ENCODE measurements around the gene KCNJ14.
A peak's percentile ranks its signal among the peaks of the same experiment; 100 is the strongest.

KCNJ14 gene

GRCh38 chr19:48455171-48455907, at the start of gene KCNJ14:
KCNJ14 (plus strand) TSS chr19:48455574; CDS start chr19:48461725, 6,151 bp downstream.
- H3K4me1 ChIP-seq (ENCODE audit: insufficient read depth, low read length), result no peaks in the 10 kb centered on the region
- no peaks in the 10 kb centered on the region for H3K9me3 ChIP-seq (ENCODE audit: control insufficient read depth, insufficient read depth, low read length)
- peaks cover 14% of the 10 kb centered on the region for H3K36me3 ChIP-seq (ENCODE audit: insufficient read depth, low read length)
- no peak within 1 kb of the TSS for H3K9ac ChIP-seq (ENCODE audit: low read depth, low read length)

GRCh38 chr19:48405850-48406249, 49.5 kb upstream of the KCNJ14 start:
- Histone ChIP-seq H3K9ac (ENCODE audit: low read depth, low read length) (no peak overlapping the region), H3K9me3 (ENCODE audit: control insufficient read depth, insufficient read depth, low read length) (no peaks in the 10 kb centered on the region), H3K36me3 (ENCODE audit: insufficient read depth, low read length) (no peaks in the 10 kb centered on the region), H3K4me1 (ENCODE audit: insufficient read depth, low read length) (peaks cover 14% of the 10 kb centered on the region)

- Histone ChIP-seq H3K9me3 (ENCODE audit: control insufficient read depth, insufficient read depth, low read length) (no peaks in the 10 kb centered on the region), H3K9ac (ENCODE audit: low read depth, low read length) (peak overlapping the region; percentile 63; the same call in 1 of the 2 replicates), H3K36me3 (ENCODE audit: insufficient read depth, low read length) (peaks cover 7% of the 10 kb centered on the region), H3K4me1 (ENCODE audit: insufficient read depth, low read length) (peaks cover 4% of the 10 kb centered on the region; the same call in 1 of the 2 replicates)
Measured at GRCh38 chr19:48413879-48414587, 41.3 kb upstream of the KCNJ14 start.

GRCh38 chr19:48415395-48415794, 40.0 kb upstream of the KCNJ14 start:
- Histone ChIP-seq H3K4me1 (ENCODE audit: insufficient read depth, low read length) (peaks cover 4% of the 10 kb centered on the region; the same call in 1 of the 2 replicates), H3K9me3 (ENCODE audit: control insufficient read depth, insufficient read depth, low read length) (no peaks in the 10 kb centered on the region), H3K36me3 (ENCODE audit: insufficient read depth, low read length) (peaks cover 7% of the 10 kb centered on the region), H3K9ac (ENCODE audit: low read depth, low read length) (peak overlapping the region; percentile 63; the same call in 1 of the 2 replicates)

GRCh38 chr19:48415806-48416221, 39.6 kb upstream of the KCNJ14 start:
- Histone ChIP-seq H3K9ac (ENCODE audit: low read depth, low read length) (no peak overlapping the region), H3K4me1 (ENCODE audit: insufficient read depth, low read length) (peaks cover 4% of the 10 kb centered on the region; the same call in 1 of the 2 replicates), H3K36me3 (ENCODE audit: insufficient read depth, low read length) (peaks cover 9% of the 10 kb centered on the region)

GRCh38 chr19:48417421-48417820, 38.0 kb upstream of the KCNJ14 start:
- Histone ChIP-seq H3K4me1 (ENCODE audit: insufficient read depth, low read length) (peaks cover 4% of the 10 kb centered on the region; the same call in 1 of the 2 replicates), H3K9me3 (ENCODE audit: control insufficient read depth, insufficient read depth, low read length) (no peaks in the 10 kb centered on the region), H3K36me3 (ENCODE audit: insufficient read depth, low read length) (peaks cover 10% of the 10 kb centered on the region), H3K9ac (ENCODE audit: low read depth, low read length) (no peak overlapping the region)

More at GRCh38 chr19:48415806-48416221, 39.6 kb upstream of the KCNJ14 start:
- H3K9me3 ChIP-seq (ENCODE audit: control insufficient read depth, insufficient read depth, low read length), result no peaks in the 10 kb centered on the region

- Histone ChIP-seq H3K4me1 (ENCODE audit: insufficient read depth, low read length) (peaks cover 4% of the 10 kb centered on the region; the same call in 1 of the 2 replicates), H3K9ac (ENCODE audit: low read depth, low read length) (no peak overlapping the region), H3K36me3 (ENCODE audit: insufficient read depth, low read length) (peaks cover 10% of the 10 kb centered on the region), H3K9me3 (ENCODE audit: control insufficient read depth, insufficient read depth, low read length) (no peaks in the 10 kb centered on the region)
Measured at GRCh38 chr19:48418317-48419064, 36.9 kb upstream of the KCNJ14 start.

GRCh38 chr19:48419158-48419920, 36.0 kb upstream of the KCNJ14 start:
- Histone ChIP-seq H3K9ac (ENCODE audit: low read depth, low read length) (no peak overlapping the region), H3K36me3 (ENCODE audit: insufficient read depth, low read length) (peaks cover 10% of the 10 kb centered on the region), H3K9me3 (ENCODE audit: control insufficient read depth, insufficient read depth, low read length) (no peaks in the 10 kb centered on the region), H3K4me1 (ENCODE audit: insufficient read depth, low read length) (peaks cover 4% of the 10 kb centered on the region; the same call in 1 of the 2 replicates)

GRCh38 chr19:48421548-48421947, 33.8 kb upstream of the KCNJ14 start:
- Histone ChIP-seq H3K9ac (ENCODE audit: low read depth, low read length) (no peak overlapping the region), H3K9me3 (ENCODE audit: control insufficient read depth, insufficient read depth, low read length) (no peaks in the 10 kb centered on the region), H3K4me1 (ENCODE audit: insufficient read depth, low read length) (peaks cover 17% of the 10 kb centered on the region), H3K36me3 (ENCODE audit: insufficient read depth, low read length) (peaks cover 9% of the 10 kb centered on the region)

- Histone ChIP-seq H3K9ac (ENCODE audit: low read depth, low read length) (peak overlapping the region; percentile 25), H3K9me3 (ENCODE audit: control insufficient read depth, insufficient read depth, low read length) (no peaks in the 10 kb centered on the region), H3K36me3 (ENCODE audit: insufficient read depth, low read length) (peaks cover 9% of the 10 kb centered on the region), H3K4me1 (ENCODE audit: insufficient read depth, low read length) (peaks cover 13% of the 10 kb centered on the region)
Measured at GRCh38 chr19:48424694-48425219, 30.6 kb upstream of the KCNJ14 start.

- Histone ChIP-seq H3K36me3 (ENCODE audit: insufficient read depth, low read length) (peaks cover 5% of the 10 kb centered on the region), H3K9me3 (ENCODE audit: control insufficient read depth, insufficient read depth, low read length) (no peaks in the 10 kb centered on the region), H3K4me1 (ENCODE audit: insufficient read depth, low read length) (peaks cover 13% of the 10 kb centered on the region), H3K9ac (ENCODE audit: low read depth, low read length) (no peak overlapping the region)
Measured at GRCh38 chr19:48428670-48429069, 26.7 kb upstream of the KCNJ14 start.

- H3K4me1 ChIP-seq (ENCODE audit: insufficient read depth, low read length), result peaks cover 6% of the 10 kb centered on the region; the same call in 1 of the 2 replicates
- H3K9me3 ChIP-seq (ENCODE audit: control insufficient read depth, insufficient read depth, low read length), result no peaks in the 10 kb centered on the region
- no peak overlapping the region for H3K9ac ChIP-seq (ENCODE audit: low read depth, low read length)
- peaks cover 3% of the 10 kb centered on the region for H3K36me3 ChIP-seq (ENCODE audit: insufficient read depth, low read length)
Measured at GRCh38 chr19:48433337-48433736, 22.0 kb upstream of the KCNJ14 start.

GRCh38 chr19:48436586-48436985, 18.8 kb upstream of the KCNJ14 start:
- Histone ChIP-seq H3K9ac (ENCODE audit: low read depth, low read length) (no peak overlapping the region), H3K36me3 (ENCODE audit: insufficient read depth, low read length) (no peaks in the 10 kb centered on the region; the same call in 1 of the 2 replicates), H3K4me1 (ENCODE audit: insufficient read depth, low read length) (peaks cover 6% of the 10 kb centered on the region; the same call in 1 of the 2 replicates), H3K9me3 (ENCODE audit: control insufficient read depth, insufficient read depth, low read length) (no peaks in the 10 kb centered on the region)

All from ES-I3 (cell line).